ENCODE measurements around the gene FAT4. TPM values are rescaled to one million over a fixed set of nuclear protein-coding genes. Genes with fewer than 3 reads are reported as not detected.

The FAT4 gene
- total and polyA plus RNA-seq, 2 of the 8 experiments (the other 6 are each of a cell fraction or from before 2014, with no cell fraction given): 1.3 to 5.3 TPM

DNA sequence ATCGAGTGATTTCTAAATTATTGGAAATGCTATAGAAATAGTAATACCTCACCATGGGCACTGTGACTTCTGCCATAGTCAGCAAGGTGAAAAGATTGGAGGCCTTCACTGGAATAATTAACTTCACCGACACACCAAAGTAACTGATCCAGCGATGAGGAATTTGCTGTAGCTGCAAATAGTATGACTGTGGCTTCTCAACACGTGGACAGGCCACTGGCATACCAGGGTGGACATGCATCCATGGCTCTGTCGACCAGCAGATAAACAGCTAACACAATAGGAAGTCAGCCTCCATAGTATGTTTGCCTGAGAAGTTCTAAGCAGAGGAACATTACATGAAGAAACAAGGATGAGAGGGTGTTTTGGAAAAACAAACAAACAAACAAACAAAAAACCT, 10.9 kb upstream of the FAT4 start (continued):
- TF ChIP-seq ATF2 (IDR thresholded peaks at IDR 0.05; ENCODE audit: low read length): no peak
- TF ChIP-seq KDM4A (IDR thresholded peaks at IDR 0.05; ENCODE audit: low read depth, low read length, severe bottlenecking): no peak
- no peak for TF ChIP-seq TCF12 (IDR thresholded peaks at IDR 0.05; ENCODE audit: low read depth, low read length)
- no peak for TF ChIP-seq BRCA1 (IDR thresholded peaks at IDR 0.05; ENCODE audit: low read depth, low read length)
- no peak for TF ChIP-seq CEBPB (IDR thresholded peaks at IDR 0.05; ENCODE audit: low read depth, low read length)
- no peak for TF ChIP-seq EGR1 (IDR thresholded peaks at IDR 0.05; ENCODE audit: borderline replicate concordance, low read depth, low read length)
- TF ChIP-seq TAF1 (IDR thresholded peaks at IDR 0.05; ENCODE audit: low read depth, low read length): no peak
- no peak for TF ChIP-seq JUND (IDR thresholded peaks at IDR 0.05; ENCODE audit: low read length)
- no peak for TF ChIP-seq SRF (IDR thresholded peaks at IDR 0.05; ENCODE audit: low read depth, low read length)
